K562 (cell line): ENCODE results near the gene GGPS1. TPM values are rescaled to one million over a fixed set of nuclear protein-coding genes. Genes with fewer than 3 reads are reported as not detected.
A peak's percentile ranks its signal among the peaks of the same experiment; 100 is the strongest.

ENCODE experiments used
- BMI1 ChIP-seq: fragments of 150-350 bp; IDR thresholded peaks from 2 replicates; pipeline ENCODE4 v1.6.1; 2014; ENCODE audit warnings: low read length
- FOXK2 ChIP-seq, 2 experiments: fragments of 450-650 bp; IDR thresholded peaks in 1 of 2; conservative IDR thresholded peaks in 1 of 2; 2 replicates each; pipeline ENCODE4 v1.6.1; 2016; ENCODE audit warnings: low read depth in 2 of 2, mild to moderate bottlenecking in 1 of 2
- ID3 ChIP-seq, 2 experiments: fragments of 250-450 bp in 1 of 2; fragments of 450-650 bp in 1 of 2; sonication (Bioruptor Pico) in 1 of 2; IDR thresholded peaks; 2 replicates each; pipeline versions ENCODE4 v1.6.1 to v1.8.0; 2016 to 2021; ENCODE audit warnings: mild to moderate bottlenecking in 2 of 2, moderate library complexity in 2 of 2, missing compliant biosample characterization in 1 of 2, missing genetic modification characterization in 1 of 2
- POLR3G ChIP-seq: IDR thresholded peaks from 2 replicates; pipeline ENCODE4 v1.6.1; 2011; ENCODE audit not compliant: insufficient read length, insufficient replicate concordance; ENCODE audit errors: extremely low read depth
- RB1 ChIP-seq: fragments of 450-650 bp; IDR thresholded peaks from 2 replicates; pipeline ENCODE4 v1.6.1; 2017; ENCODE audit warnings: low read depth, mild to moderate bottlenecking
- RFX1 ChIP-seq: fragments of 450-650 bp; IDR thresholded peaks from 2 replicates; pipeline ENCODE4 v1.6.1; 2016; ENCODE audit warnings: mild to moderate bottlenecking, moderate library complexity
- TFAP4 ChIP-seq: sonication (generic); formaldehyde crosslinking; IDR thresholded peaks from 2 replicates; pipeline ENCODE4 v1.8.0; 2022; ENCODE audit warnings: missing genetic modification reagents, mild to moderate bottlenecking, moderate library complexity, borderline replicate concordance
- ZKSCAN8 ChIP-seq: fragments of 200-800 bp; sonication (Bioruptor generic); IDR thresholded peaks from 2 replicates; pipeline ENCODE4 v1.6.1; 2016; ENCODE audit warnings: missing genetic modification characterization, missing compliant biosample characterization
- ZNF24 ChIP-seq: fragments of 450-650 bp; IDR thresholded peaks from 2 replicates; pipeline ENCODE4 v1.6.1; 2016
- ZNF445 ChIP-seq: fragments of 250-450 bp; sonication (Bioruptor Pico); IDR thresholded peaks from 2 replicates; pipeline ENCODE4 v1.4.0; 2020; ENCODE audit warnings: low read depth, mild to moderate bottlenecking, moderate library complexity
- polyA plus RNA-seq, 8 experiments: library from polyadenylated mRNA; depleted of rRNA in 4 of 8; stranded (reverse) in 5 of 8; unstranded in 3 of 8; fragments of >200 nt; fragmentation: Nextera tagmentation in 2 of 8; fragmentation: Illumina TruSeq in 1 of 8; extraction: Ambion mirVana in 2 of 8; extraction: Trizol in 1 of 8; gene quantifications; 2 replicates each; pipeline versions ENCODE4 v1.2.1 to v1.2.3, GENCODE V29; 2011 to 2014; ENCODE audit warnings: inconsistent platforms in 1 of 8, missing spikeins in 1 of 8
- total RNA-seq, 7 experiments: library from RNA; depleted of rRNA in 6 of 7; stranded (reverse); fragments of >200 nt in 6 of 7; fragmentation: Illumina TruSeq in 2 of 7; extraction: Trizol in 2 of 7; gene quantifications; 2 replicates each; pipeline versions ENCODE4 v1.2.1 to v1.2.3, GENCODE V29; 2011 to 2021; ENCODE audit warnings: low replicate concordance in 1 of 7
- TF ChIP-seq, protein P1 (sequence below): fragments of 250-450 bp; sonication (Bioruptor Pico); IDR thresholded peaks from 2 replicates; pipeline ENCODE4 v1.5.0; 2021

GGPS1 gene
- total and polyA plus RNA-seq, 9 of the 15 experiments (the other 6 are each of a cell fraction or from before 2014, with no cell fraction given) = 18.8 to 104 (median 56.3) TPM

DNA sequence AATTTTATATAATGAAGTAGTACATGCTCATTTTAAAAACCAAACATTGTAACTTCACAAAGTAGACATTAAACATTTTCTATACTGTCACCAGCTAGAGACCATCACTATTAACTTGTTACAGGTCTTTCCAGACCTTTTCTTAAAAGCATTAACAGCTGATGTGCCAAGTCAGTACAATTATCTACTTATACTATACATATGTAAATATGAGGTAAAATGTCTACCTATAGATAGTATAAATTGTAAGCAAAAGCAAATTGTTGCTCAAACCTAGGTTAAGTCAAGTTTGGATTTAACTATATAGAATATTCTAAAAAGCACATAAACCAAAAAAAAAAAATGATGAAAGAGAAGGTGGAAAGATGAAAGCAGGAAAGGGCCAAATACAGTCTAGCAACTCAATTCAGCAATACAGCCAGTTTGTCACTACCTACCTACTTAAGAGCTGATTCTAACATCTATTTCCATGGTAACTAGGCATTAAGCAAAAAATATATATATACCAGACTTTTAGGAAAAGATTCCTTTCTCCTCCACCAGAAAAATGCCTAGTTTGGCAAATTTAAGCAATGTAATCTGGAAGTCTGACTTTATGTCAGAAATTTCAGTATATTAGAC, 34.9 kb upstream of the GGPS1 start (continued):
- TF ChIP-seq POLR3G (no peak), RB1 (no peak), ZNF445 (CRISPR knock-in tag) (no peak), TFAP4 (CRISPR knock-in tag) (no peak), BMI1 (no peak), FOXK2 (conservative IDR thresholded peaks at IDR 0.05 in 1 of 2, IDR thresholded peaks at IDR 0.05 in 1 of 2; ENCODE audit: low read depth in 2 of 2) (no peak), ZKSCAN8 (CRISPR knock-in tag) (no peak), ID3 (CRISPR knock-in tag; IDR thresholded peaks at IDR 0.05) (no peak), ID3 (tag; IDR thresholded peaks at IDR 0.05) (no peak), RFX1 (peak; percentile 68), ZNF24 (no peak)
- TF ChIP-seq, protein P1, sequence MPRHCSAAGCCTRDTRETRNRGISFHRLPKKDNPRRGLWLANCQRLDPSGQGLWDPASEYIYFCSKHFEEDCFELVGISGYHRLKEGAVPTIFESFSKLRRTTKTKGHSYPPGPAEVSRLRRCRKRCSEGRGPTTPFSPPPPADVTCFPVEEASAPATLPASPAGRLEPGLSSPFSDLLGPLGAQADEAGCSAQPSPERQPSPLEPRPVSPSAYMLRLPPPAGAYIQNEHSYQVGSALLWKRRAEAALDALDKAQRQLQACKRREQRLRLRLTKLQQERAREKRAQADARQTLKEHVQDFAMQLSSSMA (CRISPR knock-in tag) = no peak
